Activated CD8-positive, alpha-beta memory T cell treated with anti-CD3 and anti-CD28 coated beads, Interleukin-2, amount 50 U/mL, for 4 hours (primary cell): ENCODE measurements around the gene DISP3.

Experiments used
- DNase-seq: peaks from one replicate; pipeline ENCODE4 v3.0.0-alpha.2; 2020

The DISP3 gene

GRCh38 chr1:11550664-11551283 lies 71.8 kb downstream of the DISP3 start:
- no peak for DNase-seq

- DNase-seq = no peak
These were observed 79.3 kb downstream of the DISP3 start for GRCh38 chr1:11558276-11558675.

GRCh38 chr1:11558871-11559590 lies 80.1 kb downstream of the DISP3 start:
- no peak for DNase-seq

GRCh38 chr1:11559591-11559970 lies 80.6 kb downstream of the DISP3 start:
- no peak for DNase-seq

- no peak for DNase-seq
These were observed 81.1 kb downstream of the DISP3 start for GRCh38 chr1:11560061-11560460.

GRCh38 chr1:11561740-11562139 lies 82.8 kb downstream of the DISP3 start:
- no peak for DNase-seq

- no peak for DNase-seq
These were observed 83.7 kb downstream of the DISP3 start for GRCh38 chr1:11562664-11563063.

GRCh38 chr1:11563560-11564069 lies 84.7 kb downstream of the DISP3 start:
- DNase-seq = no peak

- no peak for DNase-seq
These were observed 85.3 kb downstream of the DISP3 start for GRCh38 chr1:11564237-11564636.

- DNase-seq = no peak
These were observed 87.3 kb downstream of the DISP3 start for GRCh38 chr1:11566042-11566850.

GRCh38 chr1:11567244-11568065 lies 88.5 kb downstream of the DISP3 start:
- no peak for DNase-seq

GRCh38 chr1:11568687-11569086 lies 89.7 kb downstream of the DISP3 start:
- DNase-seq = no peak

- no peak for DNase-seq
These were observed 90.6 kb downstream of the DISP3 start for GRCh38 chr1:11569551-11569950.

GRCh38 chr1:11569954-11570353 lies 91.0 kb downstream of the DISP3 start:
- DNase-seq = no peak

GRCh38 chr1:11570821-11571380 lies 91.9 kb downstream of the DISP3 start:
- no peak for DNase-seq

- no peak for DNase-seq
These were observed 93.1 kb downstream of the DISP3 start for GRCh38 chr1:11571906-11572616.

- DNase-seq = no peak
These were observed 94.2 kb downstream of the DISP3 start for GRCh38 chr1:11573116-11573692.

GRCh38 chr1:11575553-11575952 lies 96.6 kb downstream of the DISP3 start:
- DNase-seq = no peak

- no peak for DNase-seq
These were observed 97.3 kb downstream of the DISP3 start for GRCh38 chr1:11576109-11576875.

GRCh38 chr1:11578004-11578403 lies 99.0 kb downstream of the DISP3 start:
- DNase-seq = no peak

GRCh38 chr1:11579506-11579905 lies 100.6 kb downstream of the DISP3 start:
- no peak for DNase-seq
